Glomerular visceral epithelial cell (primary cell): ENCODE results near the gene WDR18.

Experiments used
- DNase-seq: peaks from one replicate; pipeline ENCODE4 v3.0.0-alpha.2; 2016; ENCODE audit errors: extremely low spot score

The WDR18 gene

DNA sequence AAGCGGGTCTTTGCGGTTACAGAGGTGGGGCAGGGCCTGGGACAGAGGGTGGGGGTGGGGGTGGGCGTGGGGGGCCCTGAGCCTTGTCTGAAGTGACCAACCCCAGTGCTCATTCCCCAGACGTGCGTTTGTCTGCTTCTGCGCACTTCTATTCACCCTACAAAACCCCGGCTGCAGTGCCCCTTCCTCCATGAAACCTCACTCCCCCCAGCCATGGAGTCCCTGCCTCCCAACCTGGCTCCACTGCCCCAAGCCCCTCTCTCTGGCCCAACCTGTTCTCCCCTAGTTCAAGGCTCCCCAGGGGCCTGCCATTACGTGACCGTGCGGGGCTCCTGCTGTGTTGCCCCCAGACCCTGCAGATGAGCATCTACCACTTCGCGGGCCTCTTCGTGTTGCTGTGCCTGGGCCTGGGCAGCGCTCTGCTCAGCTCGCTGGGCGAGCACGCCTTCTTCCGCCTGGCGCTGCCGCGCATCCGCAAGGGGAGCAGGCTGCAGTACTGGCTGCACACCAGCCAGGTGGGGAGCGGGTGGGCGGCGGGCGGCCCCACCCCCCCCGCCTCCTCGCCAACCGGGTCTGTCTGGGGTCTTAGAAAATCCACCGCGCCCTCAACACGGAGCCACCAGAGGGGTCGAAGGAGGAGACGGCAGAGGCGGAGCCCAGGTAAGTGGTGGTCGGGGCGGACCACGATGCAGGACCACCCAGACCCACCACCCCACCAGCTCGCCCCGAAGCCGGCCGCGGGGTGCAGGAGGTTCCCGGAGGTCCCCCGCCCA is 24.3 kb downstream of the WDR18 start:
- no peak for DNase-seq

- no peak for DNase-seq
These were observed 25.2 kb downstream of the WDR18 start for GRCh38 chr19:1009041-1009980.

DNA sequence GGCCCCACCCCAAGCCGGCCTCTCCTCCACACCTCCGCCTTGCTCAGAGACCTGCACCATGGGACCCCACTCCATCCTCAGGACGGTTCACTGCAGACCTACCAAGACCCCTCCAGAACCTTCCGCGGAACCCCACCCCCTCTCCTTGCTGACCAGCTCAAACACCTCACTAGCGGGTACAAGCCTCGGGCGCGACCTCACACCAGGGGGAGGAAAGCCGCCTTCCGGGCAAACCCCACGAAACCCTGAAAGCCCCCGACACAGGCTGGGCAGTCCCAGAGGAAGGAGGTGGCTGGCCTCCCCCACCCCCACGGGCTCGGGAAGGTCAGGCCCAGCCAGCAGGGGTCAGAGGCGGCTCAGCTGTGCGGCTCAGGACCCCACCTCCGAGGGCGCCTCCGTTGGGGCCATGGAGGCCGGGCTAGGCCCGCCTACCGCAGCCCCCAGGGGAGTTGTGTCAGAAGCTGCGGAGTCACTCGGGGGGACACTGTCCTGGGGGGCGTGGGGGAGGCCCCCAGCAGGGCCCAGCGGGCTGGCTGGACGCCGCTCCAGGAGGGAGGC is 25.9 kb downstream of the WDR18 start:
- no peak for DNase-seq

DNA sequence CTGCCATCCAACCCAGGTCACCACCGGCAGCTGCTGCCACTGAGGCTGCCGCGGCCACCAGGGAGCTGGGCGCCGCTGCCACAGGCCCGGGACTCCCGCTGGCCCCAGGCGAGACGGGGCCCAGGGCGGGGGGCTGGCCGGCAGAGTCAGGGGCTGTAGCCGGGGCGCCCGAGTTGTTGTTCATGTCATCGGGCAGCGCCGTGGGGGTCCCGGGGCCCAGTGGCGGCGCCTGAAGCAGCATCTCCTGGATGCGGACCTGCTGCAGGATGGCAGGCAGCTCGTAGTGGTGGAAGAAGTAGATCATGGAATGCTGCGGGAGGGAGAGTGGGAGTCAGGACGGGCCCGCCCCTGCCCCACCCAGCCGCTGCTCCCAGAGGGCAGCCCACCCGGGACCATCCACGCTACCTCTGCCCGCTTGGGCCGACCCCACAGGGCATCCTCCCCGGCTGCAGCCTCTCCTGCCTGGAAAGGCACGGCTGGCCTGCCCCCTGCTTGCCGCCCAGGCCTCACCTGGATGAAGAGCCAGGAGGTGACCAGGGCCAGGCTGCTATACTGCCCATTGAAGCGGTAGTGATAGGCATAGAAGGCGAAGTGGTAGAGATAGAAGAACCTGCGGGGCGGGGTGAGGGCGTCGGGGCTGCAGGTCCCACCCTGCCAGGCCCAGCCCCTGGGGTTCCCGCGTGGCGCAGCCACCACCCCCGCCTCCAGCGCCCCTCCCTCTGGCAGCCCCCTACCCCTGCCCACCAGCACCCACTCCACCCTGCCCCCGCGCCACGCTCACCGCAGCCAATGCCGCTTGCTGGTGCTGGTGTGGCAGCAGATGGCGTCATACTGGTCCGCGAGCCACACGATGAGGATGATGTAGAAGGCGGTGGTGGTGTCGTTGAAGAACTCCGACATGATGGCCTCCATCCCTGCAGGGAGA is 26.7 kb downstream of the WDR18 start:
- no peak for DNase-seq

GRCh38 chr19:1011831-1012333 is 27.7 kb downstream of the WDR18 start:
- DNase-seq, result no peak

DNA sequence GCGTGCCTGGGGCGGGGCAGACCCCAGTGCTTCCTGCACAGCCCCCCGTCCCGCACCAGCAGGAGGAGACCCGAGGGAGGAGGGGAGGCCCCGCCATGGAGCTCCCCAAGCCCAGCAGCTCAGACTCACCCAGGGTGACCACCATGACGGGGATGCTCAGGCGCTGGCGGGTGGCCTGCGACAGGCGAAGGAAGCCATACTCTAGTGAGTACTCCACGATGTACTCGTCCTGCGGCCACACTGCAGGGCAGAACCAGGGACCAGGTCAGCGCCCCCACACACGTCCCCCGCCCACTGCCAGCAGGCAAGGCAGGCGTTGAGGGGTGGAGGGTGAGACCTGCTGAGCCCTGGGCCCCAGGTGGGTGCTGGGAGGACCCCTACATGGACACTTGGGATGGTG is 28.2 kb downstream of the WDR18 start:
- no peak for DNase-seq

GRCh38 chr19:1013218-1013617 is 29.1 kb downstream of the WDR18 start:
- DNase-seq, result no peak

- no peak for DNase-seq
These were observed 30.3 kb downstream of the WDR18 start for GRCh38 chr19:1014161-1015060.

GRCh38 chr19:1015061-1015781 is 31.1 kb downstream of the WDR18 start:
- DNase-seq, result no peak

DNA sequence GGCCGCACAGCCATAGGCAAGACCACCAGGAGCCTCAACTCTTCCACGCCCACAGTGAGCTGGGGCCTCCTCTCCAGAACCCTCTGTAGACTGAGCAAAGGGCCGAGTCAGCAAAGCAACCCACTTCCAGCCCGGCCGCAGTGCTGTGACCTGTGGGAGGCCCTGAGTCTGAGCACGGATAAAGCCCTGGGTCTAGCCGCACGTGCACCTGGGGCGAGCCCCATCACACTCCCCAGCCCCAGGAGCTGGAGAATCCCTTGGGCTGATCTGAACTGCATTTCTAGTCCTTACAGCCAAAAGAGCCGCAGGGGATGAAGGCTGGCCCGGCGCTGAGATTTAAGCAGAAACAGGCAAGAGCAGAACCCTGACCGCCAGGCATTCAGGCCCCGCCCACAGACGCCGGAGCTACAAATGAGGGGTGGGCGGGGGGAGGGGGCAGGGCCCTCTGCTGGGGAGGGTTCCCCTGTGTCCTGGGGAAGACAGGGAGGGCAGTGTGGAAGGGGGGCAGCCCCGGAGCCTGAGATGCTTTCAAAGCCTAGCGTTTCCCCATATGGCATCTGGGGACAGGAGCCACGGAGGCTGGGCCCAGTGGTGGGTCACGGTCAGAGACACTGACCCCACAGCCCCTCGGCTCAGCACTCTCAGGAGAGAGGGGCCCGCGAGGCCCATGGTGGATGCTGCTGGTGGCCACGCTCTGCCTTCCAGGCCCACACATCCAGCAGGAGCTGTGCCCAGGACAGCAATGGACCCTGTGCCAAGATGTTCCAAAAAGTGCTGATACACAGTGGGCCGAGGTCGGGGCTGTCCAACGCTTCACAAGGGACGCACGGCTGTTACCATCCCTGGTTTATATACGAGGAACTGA is 31.9 kb downstream of the WDR18 start:
- DNase-seq, result no peak

- DNase-seq, result peak; percentile 89
These were observed 32.5 kb downstream of the WDR18 start for GRCh38 chr19:1016647-1017114.

DNA sequence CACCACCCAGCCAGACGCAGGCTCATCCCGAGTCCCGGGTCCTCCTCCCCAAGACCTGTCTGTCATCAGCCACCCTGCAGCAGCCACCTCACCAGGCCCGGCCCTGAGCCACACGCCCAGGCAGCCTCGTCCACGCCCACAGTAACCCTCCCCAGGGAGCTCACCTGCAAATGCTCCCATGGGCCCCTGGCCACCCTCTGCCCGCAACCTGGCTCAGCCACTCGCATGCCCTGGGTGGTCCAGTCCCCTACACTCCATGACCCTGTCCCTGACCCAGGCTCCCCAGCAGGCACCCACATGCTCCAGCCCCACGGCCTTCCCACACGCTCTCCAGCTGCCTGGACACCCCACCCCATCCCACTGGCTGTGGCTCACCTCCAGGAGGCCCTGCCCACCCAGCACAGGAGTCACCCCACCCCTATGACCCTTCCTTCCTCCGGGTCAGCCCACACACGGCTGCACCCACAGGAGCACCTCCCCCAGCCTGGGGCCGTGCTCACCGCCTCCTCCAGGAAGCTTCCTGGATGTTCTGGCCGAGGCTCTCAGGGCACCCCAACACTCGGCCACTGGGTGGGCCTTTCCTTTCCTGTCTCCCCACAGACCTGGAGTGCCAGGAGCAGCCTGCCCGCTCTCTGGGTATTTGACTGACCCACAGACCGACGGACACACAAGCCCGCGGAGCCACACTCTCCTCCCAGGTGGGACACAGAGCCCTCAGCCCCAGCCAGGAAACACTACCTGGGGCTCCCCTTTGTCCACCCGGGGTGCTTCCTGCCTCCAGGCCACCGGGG is 33.2 kb downstream of the WDR18 start:
- peak; percentile 47 for DNase-seq

- no peak for DNase-seq
These were observed 33.8 kb downstream of the WDR18 start for GRCh38 chr19:1017906-1018305.

- no peak for DNase-seq
These were observed 34.2 kb downstream of the WDR18 start for GRCh38 chr19:1018393-1018792.

DNA sequence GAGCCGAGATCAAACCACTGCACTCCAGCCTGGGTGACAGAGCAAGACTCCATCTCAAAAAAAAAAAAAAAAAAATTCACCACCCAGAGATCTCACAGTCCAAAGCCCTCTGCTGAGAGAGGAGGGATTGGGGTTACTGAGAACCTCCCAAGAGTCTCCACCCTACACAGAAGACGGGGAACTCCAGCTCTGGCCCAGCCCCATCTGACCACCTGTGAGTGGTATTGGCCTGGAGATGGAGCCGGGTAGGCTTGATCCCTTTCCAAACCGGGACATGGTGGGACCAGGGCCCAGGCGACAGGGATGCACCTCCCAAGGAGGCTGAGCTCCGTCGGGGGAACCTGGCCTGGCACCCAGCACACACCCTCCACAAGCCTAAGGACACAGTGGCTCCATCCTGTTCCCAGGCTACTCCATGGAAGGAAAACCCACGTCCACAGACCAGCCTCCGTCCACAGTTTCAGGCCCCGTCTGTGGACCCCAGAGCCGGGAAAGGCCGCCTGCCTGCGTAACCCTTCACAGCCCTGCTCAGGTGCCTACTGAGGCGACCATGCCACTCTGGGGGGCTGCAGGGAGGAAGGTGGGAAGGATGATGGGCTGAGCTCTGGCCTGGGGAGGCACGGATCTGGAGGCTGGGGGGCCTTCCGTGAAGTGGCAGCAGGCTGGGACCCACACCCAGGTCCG is 34.9 kb downstream of the WDR18 start:
- DNase-seq, result no peak

DNA sequence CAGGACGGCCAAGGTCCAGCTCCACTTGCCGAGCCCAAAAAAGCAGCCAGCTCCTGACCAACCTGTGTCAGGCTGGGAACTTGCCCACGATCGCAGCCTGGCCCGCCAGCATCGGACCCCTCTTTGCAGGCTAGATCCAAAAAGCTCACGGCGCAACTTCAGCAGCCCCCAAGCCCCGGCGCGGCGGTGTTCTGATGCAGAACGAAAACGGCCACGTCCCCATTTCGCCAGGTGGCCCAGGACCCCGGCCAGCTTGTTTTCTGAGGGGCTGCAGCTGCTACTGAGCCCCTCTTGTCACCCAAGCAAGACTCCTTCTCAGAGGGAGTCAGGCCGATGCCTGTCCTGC is 35.4 kb downstream of the WDR18 start:
- no peak for DNase-seq
